Adrenal gland (tissue), 12 donors: ENCODE data around the gene WHRN. TPM values are rescaled to one million over a fixed set of nuclear protein-coding genes. Genes with fewer than 3 reads are reported as not detected.

Experiments used
- DNase-seq, 7 donors: peaks; one replicate each; pipeline ENCODE4 v3.0.0-alpha.2; 2019 to 2020
- H3K27ac ChIP-seq, 5 donors: fragments of 200-600 bp; sonication (generic) in 4 of 5; 1 replicate in 3 of 5; 2 replicates in 2 of 5; pipeline versions ENCODE4 v1.5.1 to v1.8.0; 2016 to 2020; ENCODE audit warnings: mild to moderate bottlenecking in 1 of 5
- H3K27me3 ChIP-seq: fragments of 200-600 bp; 2 replicates; pipeline ENCODE4 v1.8.0; 2021
- H3K36me3 ChIP-seq, 2 donors: fragments of 200-600 bp; replicated peaks in 1 of 2; 1 replicate in 1 of 2; 2 replicates in 1 of 2; pipeline versions ENCODE4 v1.5.1 to v1.8.0; 2018 to 2022
- H3K4me1 ChIP-seq, 2 donors: fragments of 200-600 bp; replicated peaks in 1 of 2; 1 replicate in 1 of 2; 2 replicates in 1 of 2; pipeline versions ENCODE4 v1.5.1 to v1.8.0; 2018 to 2021
- H3K4me3 ChIP-seq, 4 donors: fragments of 200-600 bp; sonication (generic) in 3 of 4; one replicate each; pipeline ENCODE4 v1.5.1; 2016 to 2018
- H3K9me3 ChIP-seq, 3 donors: fragments of 200-600 bp; sonication (generic) in 1 of 3; replicated peaks in 1 of 3; 1 replicate in 2 of 3; 2 replicates in 1 of 3; pipeline versions ENCODE4 v1.5.1 to v1.8.0; 2016 to 2021
- CTCF ChIP-seq, 6 experiments: fragments of 450-650 bp in 4 of 6; fragments of 200-600 bp in 2 of 6; sonication (generic) in 1 of 6; IDR thresholded peaks; 1 replicate in 5 of 6; 2 replicates in 1 of 6; pipeline versions ENCODE4 v1.5.1 to v1.8.0; 2016 to 2021; ENCODE audit warnings: antibody characterized with exemption in 6 of 6, mild to moderate bottlenecking in 2 of 6, moderate library complexity in 1 of 6
- POLR2A ChIP-seq, 2 donors: fragments of 450-650 bp; IDR thresholded peaks; one replicate each; pipeline ENCODE4 v1.6.1; 2017; ENCODE audit warnings: antibody characterized with exemption in 2 of 2, mild to moderate bottlenecking in 2 of 2, moderate library complexity in 1 of 2
- WGBS, 4 donors: extraction: QIAGEN DNeasy Blood & Tissue Kit in 2 of 4; methylation state at CpG; one replicate each; pipeline versions ENCODE4 v1.1.5 to v1.1.7; 2013 to 2017; 5-methylcytosine and 5-hydroxymethylcytosine counted together
- intact Hi-C, 2 donors: fragments of 100-400 bp; cut with DNase I; formaldehyde crosslinking; loops; one replicate each; pipeline versions ENCODE4 v1.14.1 to v1.15.0; 2022 to 2023
- polyA plus RNA-seq, 3 donors: library from polyadenylated mRNA; stranded (reverse); fragments of 200-250 nt in 2 of 3; fragments of 350-450 nt in 1 of 3; fragmentation: Illumina TruSeq in 1 of 3; extraction: RNeasy Lipid Tissue Mini Kit (QIAGEN cat#74804) in 1 of 3; gene quantifications; one replicate each; pipeline ENCODE4 v1.2.3, GENCODE V29; 2013 to 2014
- total RNA-seq, 9 donors: library from RNA; depleted of rRNA in 4 of 9; stranded (reverse); fragments of >200 nt in 4 of 9; fragments of 120-200 nt in 1 of 9; fragmentation: NEBNext Ultra II Directional in 1 of 9; extraction: Animal tissue kit (Norgen Biotek cat#: 25700) in 1 of 9; gene quantifications; one replicate each; pipeline versions ENCODE4 v1.1.0 to v1.2.4, GENCODE V29; 2013 to 2023
- donor health status: healthy with polysubstance abuse.
- donor health status: Bipolar disorder and iron deficiency.
- donor health status: DM: yes; HTN: yes; CAD: no.
- donor health status: DM: no; HTN: no; CAD: no.
- donor health status: DM: no; HTN: no; CAD: no.
- donor health status: DM: yes; HTN: yes; CAD: no.

WHRN gene
- total and polyA plus RNA-seq, 12 donors: 33.4 to 359 (median 96.4) TPM

GRCh38 chr9:114511978-114512874, 7.0 kb upstream of the WHRN start:
- H3K27me3 ChIP-seq: no peaks in the 10 kb centered on the region
- 51 to 67% (median 55%) methylated on average over 12 of the region's 12 CpGs for WGBS, 4 donors
- TF ChIP-seq POLR2A (IDR thresholded peaks at IDR 0.05) (no peak), CTCF (IDR thresholded peaks at IDR 0.05) (no peak)

GRCh38 chr9:114507726-114508125, 2.5 kb upstream of the WHRN start:
- no peak overlapping the region for H3K4me3 ChIP-seq
- TF ChIP-seq CTCF (IDR thresholded peaks at IDR 0.05): peak; percentile 32 to 66 (median 60)
- no peak for TF ChIP-seq POLR2A (IDR thresholded peaks at IDR 0.05)
- WGBS, 4 donors: 2 to 18% (median 10%) methylated on average over 3 of the region's 3 CpGs
- no peaks in the 10 kb centered on the region for H3K27me3 ChIP-seq
- no peaks in the 10 kb centered on the region for H3K9me3 ChIP-seq
- H3K4me1 ChIP-seq: peaks cover 0 to 10% of the 10 kb centered on the region in 2 donors
- peak in 2 of 7 donors; percentile 30 to 42 for DNase-seq
- no peak overlapping the region for H3K27ac ChIP-seq
- H3K36me3 ChIP-seq: no peaks in the 10 kb centered on the region
- intact Hi-C loops: loop anchor here in 1 of 2 donors (10.0 kb wide), 2 partner anchors 87 to 163 kb away; no protein-coding TSS in a partner anchor

More at GRCh38 chr9:114511978-114512874, 7.0 kb upstream of the WHRN start:
- no peak for DNase-seq
- Histone ChIP-seq H3K27ac (peak overlapping the region in 1 of 5 donors; percentile 20), H3K9me3 (no peaks in the 10 kb centered on the region), H3K36me3 (no peaks in the 10 kb centered on the region), H3K4me1 (peaks cover 15 to 17% of the 10 kb centered on the region in 2 donors), H3K4me3 (no peak overlapping the region)
- intact Hi-C loops: no loop called here

GRCh38 chr9:114506082-114506390, 763 bp upstream of the WHRN start:
- DNase-seq: no peak
- H3K9me3 ChIP-seq: no peaks in the 10 kb centered on the region
- H3K4me1 ChIP-seq: peaks cover 7 to 10% of the 10 kb centered on the region in 2 donors
- WGBS, 4 donors: 54 to 68% (median 61%) methylated on average over 7 of the region's 7 CpGs
- no peaks in the 10 kb centered on the region for H3K27me3 ChIP-seq
- peak overlapping the region in 2 of 5 donors; percentile 52 to 92 for H3K27ac ChIP-seq
- TF ChIP-seq POLR2A (IDR thresholded peaks at IDR 0.05): no peak
- TF ChIP-seq CTCF (IDR thresholded peaks at IDR 0.05): no peak
- intact Hi-C loops: loop anchor here in 1 of 2 donors (10.0 kb wide), 2 partner anchors 89 to 161 kb away; no protein-coding TSS in a partner anchor
- no peaks in the 10 kb centered on the region for H3K36me3 ChIP-seq
- peak overlapping the region in 2 of 4 donors; percentile 29 to 74 for H3K4me3 ChIP-seq

GRCh38 chr9:114504341-114505186, 709 bp downstream of the WHRN start:
- TF ChIP-seq CTCF (IDR thresholded peaks at IDR 0.05): peak; percentile 20 to 50 (median 46)
- TF ChIP-seq POLR2A (IDR thresholded peaks at IDR 0.05): peak in 1 of 2 donors; percentile 61
- 0 to 5% (median 2%) methylated on average over 6 to 101 of the region's 101 CpGs for WGBS, 4 donors
- Histone ChIP-seq H3K4me1 (peaks cover 16 to 22% of the 10 kb centered on the region in 2 donors), H3K36me3 (no peaks in the 10 kb centered on the region), H3K4me3 (peak overlapping the region in 3 of 4 donors; percentile 29 to 74 (median 53)), H3K27me3 (no peaks in the 10 kb centered on the region), H3K27ac (peak overlapping the region; percentile 59 to 92 (median 81)), H3K9me3 (no peaks in the 10 kb centered on the region)
- intact Hi-C loops: loop anchor here in 1 of 2 donors (10.0 kb wide), 2 partner anchors 90 to 160 kb away; no protein-coding TSS in a partner anchor
- peak; percentile 75 to 87 (median 77) for DNase-seq
